Measurements from ENCODE around the gene PATL1.
"Not testable (repeated sequence)": the region's sequence is repeated elsewhere in the genome, so short reads cannot be mapped to it uniquely, and the experiment has no call there.

PATL1 gene

DNA sequence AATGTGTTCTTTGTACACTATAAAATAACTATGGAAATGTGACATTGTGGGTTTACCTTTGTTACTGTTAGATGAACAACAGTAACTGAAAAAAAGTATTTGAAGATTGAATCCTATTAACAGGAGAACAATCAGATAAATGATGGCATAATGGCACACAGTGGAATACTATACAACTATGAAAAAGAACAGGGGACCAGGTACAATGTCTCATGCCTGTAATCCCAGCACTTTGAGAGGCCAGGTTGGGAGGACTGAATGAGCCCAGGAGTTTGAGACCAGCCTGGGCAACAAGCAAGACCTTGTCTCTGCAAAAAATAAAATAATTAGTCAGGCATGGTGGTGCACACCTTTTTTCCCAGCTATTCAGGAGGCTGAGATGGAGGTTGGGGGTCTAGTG is 38.8 kb downstream of the PATL1 start:
- no peak for ATAC-seq (ENCODE audit: low read depth)
- H3K27me3 ChIP-seq (ENCODE audit: insufficient read depth, poor library complexity, severe bottlenecking), result no peaks in the 10 kb centered on the region
- no peak overlapping the region for H3K27ac ChIP-seq (ENCODE audit: poor library complexity, severe bottlenecking)
- H3K36me3 ChIP-seq (ENCODE audit: low read depth), result no peaks in the 10 kb centered on the region
- no peak overlapping the region for H3K4me3 ChIP-seq (ENCODE audit: severe bottlenecking)
- DNase-seq (ENCODE audit: low spot score), result no peak
- H3K4me1 ChIP-seq (ENCODE audit: insufficient read depth, poor library complexity, severe bottlenecking), result no peaks in the 10 kb centered on the region
- TF ChIP-seq, protein P1, sequence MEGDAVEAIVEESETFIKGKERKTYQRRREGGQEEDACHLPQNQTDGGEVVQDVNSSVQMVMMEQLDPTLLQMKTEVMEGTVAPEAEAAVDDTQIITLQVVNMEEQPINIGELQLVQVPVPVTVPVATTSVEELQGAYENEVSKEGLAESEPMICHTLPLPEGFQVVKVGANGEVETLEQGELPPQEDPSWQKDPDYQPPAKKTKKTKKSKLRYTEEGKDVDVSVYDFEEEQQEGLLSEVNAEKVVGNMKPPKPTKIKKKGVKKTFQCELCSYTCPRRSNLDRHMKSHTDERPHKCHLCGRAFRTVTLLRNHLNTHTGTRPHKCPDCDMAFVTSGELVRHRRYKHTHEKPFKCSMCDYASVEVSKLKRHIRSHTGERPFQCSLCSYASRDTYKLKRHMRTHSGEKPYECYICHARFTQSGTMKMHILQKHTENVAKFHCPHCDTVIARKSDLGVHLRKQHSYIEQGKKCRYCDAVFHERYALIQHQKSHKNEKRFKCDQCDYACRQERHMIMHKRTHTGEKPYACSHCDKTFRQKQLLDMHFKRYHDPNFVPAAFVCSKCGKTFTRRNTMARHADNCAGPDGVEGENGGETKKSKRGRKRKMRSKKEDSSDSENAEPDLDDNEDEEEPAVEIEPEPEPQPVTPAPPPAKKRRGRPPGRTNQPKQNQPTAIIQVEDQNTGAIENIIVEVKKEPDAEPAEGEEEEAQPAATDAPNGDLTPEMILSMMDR (IDR thresholded peaks at IDR 0.05; ENCODE audit: poor library complexity, severe bottlenecking), result no peak
- H3K9me3 ChIP-seq (ENCODE audit: severe bottlenecking), result no peaks in the 10 kb centered on the region

DNA sequence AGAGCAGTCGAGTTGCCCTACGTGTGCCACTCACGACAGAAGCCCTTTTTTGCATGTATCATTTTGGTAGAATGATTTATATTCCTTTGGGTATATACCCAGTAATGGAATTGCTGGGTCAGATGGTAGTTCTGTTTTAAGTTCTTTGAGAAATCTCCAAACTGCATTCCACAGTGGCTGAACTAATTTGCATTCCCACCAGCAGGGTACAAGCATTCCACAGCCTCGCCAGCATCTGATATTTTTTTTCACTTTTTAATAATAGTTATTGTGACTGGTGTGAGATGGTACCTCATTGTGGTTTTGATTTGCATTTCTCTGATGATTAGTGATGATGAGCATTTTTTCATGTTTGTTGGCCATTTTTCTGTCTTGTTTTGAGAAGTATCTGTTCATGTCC is 41.9 kb downstream of the PATL1 start:
- not testable (repeated sequence) for H3K27ac ChIP-seq (ENCODE audit: poor library complexity, severe bottlenecking); H3K9me3 ChIP-seq (ENCODE audit: severe bottlenecking); H3K4me1 ChIP-seq (ENCODE audit: insufficient read depth, poor library complexity, severe bottlenecking); H3K27me3 ChIP-seq (ENCODE audit: insufficient read depth, poor library complexity, severe bottlenecking); DNase-seq (ENCODE audit: low spot score); ATAC-seq (ENCODE audit: low read depth); H3K4me3 ChIP-seq (ENCODE audit: severe bottlenecking); H3K36me3 ChIP-seq (ENCODE audit: low read depth)

GRCh38 chr11:59625703-59626102 is 43.1 kb downstream of the PATL1 start:
- no peak for ATAC-seq (ENCODE audit: low read depth)
- TF ChIP-seq, protein P1 (IDR thresholded peaks at IDR 0.05; ENCODE audit: poor library complexity, severe bottlenecking), result no peak
- H3K4me3 ChIP-seq (ENCODE audit: severe bottlenecking), result no peak overlapping the region

GRCh38 chr11:59617876-59618275 is 51.0 kb downstream of the PATL1 start:
- Histone ChIP-seq H3K4me1 (ENCODE audit: insufficient read depth, poor library complexity, severe bottlenecking) (peaks cover 15% of the 10 kb centered on the region), H3K27me3 (ENCODE audit: insufficient read depth, poor library complexity, severe bottlenecking) (no peaks in the 10 kb centered on the region), H3K36me3 (ENCODE audit: low read depth) (peaks cover 12% of the 10 kb centered on the region), H3K9me3 (ENCODE audit: severe bottlenecking) (no peaks in the 10 kb centered on the region), H3K4me3 (ENCODE audit: severe bottlenecking) (no peak overlapping the region), H3K27ac (ENCODE audit: poor library complexity, severe bottlenecking) (no peak overlapping the region)
- TF ChIP-seq, protein P1 (IDR thresholded peaks at IDR 0.05; ENCODE audit: poor library complexity, severe bottlenecking), result no peak
- ATAC-seq (ENCODE audit: low read depth), result no peak
- DNase-seq (ENCODE audit: low spot score), result no peak

More at GRCh38 chr11:59625703-59626102, 43.1 kb downstream of the PATL1 start:
- Histone ChIP-seq H3K36me3 (ENCODE audit: low read depth) (no peaks in the 10 kb centered on the region), H3K27me3 (ENCODE audit: insufficient read depth, poor library complexity, severe bottlenecking) (no peaks in the 10 kb centered on the region), H3K9me3 (ENCODE audit: severe bottlenecking) (no peaks in the 10 kb centered on the region), H3K4me1 (ENCODE audit: insufficient read depth, poor library complexity, severe bottlenecking) (no peaks in the 10 kb centered on the region), H3K27ac (ENCODE audit: poor library complexity, severe bottlenecking) (no peak overlapping the region)
- DNase-seq (ENCODE audit: low spot score), result no peak

GRCh38 chr11:59616396-59616982 is 52.3 kb downstream of the PATL1 start:
- ATAC-seq (ENCODE audit: low read depth) (no peak), DNase-seq (ENCODE audit: low spot score) (no peak)
- TF ChIP-seq, protein P1 (IDR thresholded peaks at IDR 0.05; ENCODE audit: poor library complexity, severe bottlenecking), result no peak
- Histone ChIP-seq H3K27me3 (ENCODE audit: insufficient read depth, poor library complexity, severe bottlenecking) (no peaks in the 10 kb centered on the region), H3K36me3 (ENCODE audit: low read depth) (peaks cover 25% of the 10 kb centered on the region), H3K27ac (ENCODE audit: poor library complexity, severe bottlenecking) (peak overlapping the region; percentile 59), H3K4me3 (ENCODE audit: severe bottlenecking) (peak overlapping the region; percentile 31), H3K9me3 (ENCODE audit: severe bottlenecking) (no peaks in the 10 kb centered on the region), H3K4me1 (ENCODE audit: insufficient read depth, poor library complexity, severe bottlenecking) (peaks cover 15% of the 10 kb centered on the region)
